ENCODE data around the gene TMEM108. TPM values are rescaled to one million over a fixed set of nuclear protein-coding genes. Genes with fewer than 3 reads are reported as not detected.

TMEM108 gene
- total and polyA plus RNA-seq, 12 donors: 0.40 to 4.0 (median 1.5) TPM

DNA sequence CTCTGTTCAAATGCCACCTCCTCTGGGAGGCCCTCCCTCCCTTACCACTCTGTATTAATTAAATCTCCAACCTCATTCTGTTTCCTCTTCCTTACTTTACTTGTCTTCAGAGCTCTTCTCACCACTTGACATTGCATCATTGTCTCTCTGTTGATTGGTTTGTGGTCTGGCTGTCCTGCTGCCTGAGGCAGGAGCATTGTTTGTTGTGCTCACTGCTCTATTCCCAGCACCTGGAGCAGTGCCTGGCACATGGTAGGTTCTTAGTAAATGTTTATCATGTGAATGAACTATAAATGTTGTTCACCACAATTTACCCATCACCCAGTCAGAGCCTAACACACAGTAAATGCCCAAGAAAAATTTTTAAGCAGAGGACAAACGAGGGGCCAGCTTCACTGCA lies 355.0 kb downstream of the TMEM108 start:
- H3K4me3 ChIP-seq: no peak overlapping the region
- ATAC-seq (peak in 3 of 8 donors; percentile 41 to 56 (median 45)), DNase-seq (no peak)
- TF ChIP-seq, protein P1, sequence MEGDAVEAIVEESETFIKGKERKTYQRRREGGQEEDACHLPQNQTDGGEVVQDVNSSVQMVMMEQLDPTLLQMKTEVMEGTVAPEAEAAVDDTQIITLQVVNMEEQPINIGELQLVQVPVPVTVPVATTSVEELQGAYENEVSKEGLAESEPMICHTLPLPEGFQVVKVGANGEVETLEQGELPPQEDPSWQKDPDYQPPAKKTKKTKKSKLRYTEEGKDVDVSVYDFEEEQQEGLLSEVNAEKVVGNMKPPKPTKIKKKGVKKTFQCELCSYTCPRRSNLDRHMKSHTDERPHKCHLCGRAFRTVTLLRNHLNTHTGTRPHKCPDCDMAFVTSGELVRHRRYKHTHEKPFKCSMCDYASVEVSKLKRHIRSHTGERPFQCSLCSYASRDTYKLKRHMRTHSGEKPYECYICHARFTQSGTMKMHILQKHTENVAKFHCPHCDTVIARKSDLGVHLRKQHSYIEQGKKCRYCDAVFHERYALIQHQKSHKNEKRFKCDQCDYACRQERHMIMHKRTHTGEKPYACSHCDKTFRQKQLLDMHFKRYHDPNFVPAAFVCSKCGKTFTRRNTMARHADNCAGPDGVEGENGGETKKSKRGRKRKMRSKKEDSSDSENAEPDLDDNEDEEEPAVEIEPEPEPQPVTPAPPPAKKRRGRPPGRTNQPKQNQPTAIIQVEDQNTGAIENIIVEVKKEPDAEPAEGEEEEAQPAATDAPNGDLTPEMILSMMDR (IDR thresholded peaks at IDR 0.05): no peak
- peaks cover 0 to 5% (median 0%) of the 10 kb centered on the region in 11 donors for H3K9me3 ChIP-seq
- no peaks in the 10 kb centered on the region for H3K27me3 ChIP-seq
- H3K36me3 ChIP-seq: no peaks in the 10 kb centered on the region
- peaks cover 0 to 8% (median 0%) of the 10 kb centered on the region in 9 donors for H3K4me1 ChIP-seq
- intact Hi-C loops (cut with DNase I): no loop called here
- WGBS, 2 donors: 84 to 92% methylated on average over 1 of the region's 1 CpG
- no peak overlapping the region for H3K27ac ChIP-seq

DNA sequence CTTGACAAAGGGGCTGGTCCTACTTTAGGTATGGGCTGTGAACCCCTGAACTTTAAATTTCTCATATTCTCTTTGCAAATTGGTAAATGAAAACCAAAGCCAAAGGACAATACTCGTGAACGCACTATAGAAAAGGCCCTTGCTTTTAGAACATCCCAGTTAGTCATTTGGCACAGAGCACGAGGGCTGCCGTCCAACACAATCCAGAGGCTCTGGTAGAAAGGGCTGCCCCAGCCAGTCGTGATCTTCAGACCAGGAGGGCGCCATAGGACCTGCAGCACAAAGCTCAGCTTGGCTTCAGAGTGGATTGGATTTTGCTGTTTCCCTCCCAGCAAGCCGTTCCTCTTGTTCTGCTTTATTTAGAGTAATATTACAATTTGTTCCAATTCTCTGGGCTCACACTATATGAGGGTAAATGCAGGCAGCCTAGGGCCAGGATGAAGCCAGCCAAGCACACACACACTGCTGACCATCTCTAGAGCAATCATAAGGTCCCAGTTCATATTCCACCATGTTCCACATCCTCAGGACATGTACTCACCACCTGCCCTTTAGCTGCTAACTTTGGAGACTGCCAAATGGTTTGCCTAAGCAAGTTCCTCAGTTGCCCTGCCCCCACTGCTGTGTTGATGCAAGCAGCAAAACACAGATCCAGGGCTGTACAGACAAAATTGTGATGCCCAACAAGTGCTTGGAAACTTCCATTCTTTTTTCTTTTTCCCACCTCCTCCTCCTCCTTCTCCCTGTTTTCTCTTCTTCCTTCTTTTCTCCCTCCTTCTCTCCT lies 355.7 kb downstream of the TMEM108 start:
- H3K36me3 ChIP-seq: no peaks in the 10 kb centered on the region
- WGBS, 2 donors: 50 to 51% methylated on average over 7 of the region's 7 CpGs
- DNase-seq (peak in 1 of 2 donors; percentile 42), ATAC-seq (peak in 6 of 8 donors; percentile 61 to 84 (median 74))
- TF ChIP-seq, protein P1 (IDR thresholded peaks at IDR 0.05): no peak
- intact Hi-C loops (cut with DNase I): no loop called here
- H3K9me3 ChIP-seq: peaks cover 0 to 5% (median 0%) of the 10 kb centered on the region in 11 donors
- peaks cover 0 to 8% (median 0%) of the 10 kb centered on the region in 9 donors for H3K4me1 ChIP-seq
- no peaks in the 10 kb centered on the region for H3K27me3 ChIP-seq
- H3K27ac ChIP-seq: no peak overlapping the region
- H3K4me3 ChIP-seq: no peak overlapping the region

DNA sequence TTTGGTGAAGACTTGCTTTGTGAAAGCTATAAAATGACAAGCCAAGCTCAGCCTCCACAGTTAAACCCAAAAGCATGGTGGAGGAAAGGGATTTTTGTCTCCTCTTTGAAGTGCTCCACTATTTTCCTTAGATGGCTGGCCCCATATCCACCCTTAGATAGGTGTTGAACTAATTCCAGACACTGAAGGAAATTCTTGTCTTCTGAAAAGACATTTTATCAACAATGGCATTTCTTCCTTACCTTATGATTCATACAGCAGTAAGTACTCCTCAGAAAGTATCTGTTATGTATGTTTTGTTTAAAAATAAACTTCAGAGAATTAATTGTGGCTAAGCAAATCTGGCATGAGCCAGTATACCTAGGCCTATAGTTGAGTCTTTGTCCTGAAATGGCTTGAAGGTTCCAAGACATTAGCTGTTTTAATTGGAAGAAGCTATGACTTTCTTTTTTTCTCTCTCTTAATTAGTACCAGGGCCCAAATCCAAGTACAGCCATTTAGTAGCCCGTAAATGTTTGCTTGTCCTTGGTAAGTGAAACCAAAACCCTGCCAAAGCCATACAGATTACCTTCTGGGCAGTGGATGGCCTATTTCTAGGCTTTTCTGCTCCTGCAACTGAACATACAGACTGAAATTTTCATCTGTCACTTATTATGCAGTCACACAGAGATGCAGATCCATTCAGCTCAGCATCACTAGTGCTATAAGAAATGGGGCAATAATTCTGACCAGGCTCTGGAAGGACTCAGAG lies 356.5 kb downstream of the TMEM108 start:
- no peaks in the 10 kb centered on the region for H3K27me3 ChIP-seq
- DNase-seq (no peak), ATAC-seq (no peak)
- TF ChIP-seq, protein P1 (IDR thresholded peaks at IDR 0.05): no peak
- no peak overlapping the region for H3K27ac ChIP-seq
- no peak overlapping the region for H3K4me3 ChIP-seq
- H3K9me3 ChIP-seq: peaks cover 0 to 5% (median 0%) of the 10 kb centered on the region in 11 donors
- no peaks in the 10 kb centered on the region for H3K36me3 ChIP-seq
- peaks cover 0 to 8% (median 0%) of the 10 kb centered on the region in 9 donors for H3K4me1 ChIP-seq
- intact Hi-C loops (cut with DNase I): no loop called here
- 61 to 87% methylated on average over 1 of the region's 1 CpG for WGBS, 2 donors

DNA sequence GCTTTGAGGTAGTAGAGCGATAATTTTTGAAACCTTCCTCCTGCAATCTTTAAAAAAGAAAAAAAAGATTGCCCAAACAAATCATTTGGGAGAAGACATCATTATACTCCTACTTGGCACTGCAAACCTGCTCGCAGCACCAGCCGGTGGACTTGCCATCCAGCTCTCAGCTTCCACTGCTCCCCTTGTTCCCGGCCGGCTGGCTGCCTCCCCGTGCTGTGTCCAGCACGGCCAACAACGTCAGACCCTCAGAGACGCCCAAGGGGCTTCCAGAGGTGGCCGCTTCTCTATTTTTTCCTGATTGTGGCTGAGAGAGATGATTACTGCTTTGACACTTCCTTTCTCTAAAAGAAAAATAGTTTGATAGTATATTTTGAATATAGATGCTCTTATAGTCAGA lies 358.7 kb downstream of the TMEM108 start:
- 82 to 85% methylated on average over 10 of the region's 10 CpGs for WGBS, 2 donors
- no peak overlapping the region for H3K27ac ChIP-seq
- H3K36me3 ChIP-seq: no peaks in the 10 kb centered on the region
- peaks cover 0 to 5% (median 0%) of the 10 kb centered on the region in 11 donors for H3K9me3 ChIP-seq
- intact Hi-C loops (cut with DNase I): no loop called here
- DNase-seq: no peak
- no peak for ATAC-seq
- H3K27me3 ChIP-seq: no peaks in the 10 kb centered on the region
- H3K4me3 ChIP-seq: no peak overlapping the region
- peaks cover 0 to 8% (median 0%) of the 10 kb centered on the region in 9 donors for H3K4me1 ChIP-seq
- TF ChIP-seq, protein P1 (IDR thresholded peaks at IDR 0.05): no peak
